DND-41 (cell line): ENCODE results near the gene ATP10A.

Experiments
- ATAC-seq: fragments of 200-7000 bp; cut with Tn5 transposase; 3 replicates; pipeline ENCODE4 v1.9.1; 2021; ENCODE audit warnings: low read depth; ENCODE audit not compliant: insufficient read depth
- DNase-seq: peaks from one replicate; pipeline ENCODE4 v3.0.0-alpha.2; 2020
- H2AFZ ChIP-seq: 2 replicates; pipeline ENCODE4 v1.6.0; 2012; ENCODE audit warnings: low read depth, low read length
- H3K27ac ChIP-seq: 2 replicates; pipeline ENCODE4 v1.5.1; 2012; ENCODE audit warnings: low read length, inconsistent platforms
- H3K27me3 ChIP-seq: fragments of 200-600 bp; sonication (generic); 2 replicates; pipeline ENCODE4 v1.6.0; 2012; ENCODE audit warnings: low read length, mild to moderate bottlenecking, inconsistent platforms; ENCODE audit not compliant: insufficient read depth, poor library complexity
- H3K36me3 ChIP-seq: 2 replicates; pipeline ENCODE4 v1.5.1; 2012; ENCODE audit warnings: low read length, inconsistent platforms; ENCODE audit not compliant: insufficient read depth
- H3K4me1 ChIP-seq: 2 replicates; pipeline ENCODE4 v1.5.1; 2012; ENCODE audit warnings: mild to moderate bottlenecking, low read length; ENCODE audit not compliant: insufficient read depth
- H3K4me2 ChIP-seq: 2 replicates; pipeline ENCODE4 v1.6.0; 2012; ENCODE audit warnings: mild to moderate bottlenecking, moderate library complexity, low read length, inconsistent platforms; ENCODE audit not compliant: insufficient read depth
- H3K4me3 ChIP-seq, 2 experiments: fragments of 200-600 bp in 1 of 2; shearing (Covaris generic) in 1 of 2; 2 replicates each; pipeline ENCODE4 v1.5.1; 2012 to 2016; ENCODE audit warnings: inconsistent platforms in 2 of 2, low read length in 2 of 2, mild to moderate bottlenecking in 2 of 2, low read depth in 1 of 2, moderate library complexity in 1 of 2
- H3K79me2 ChIP-seq: 2 replicates; pipeline ENCODE4 v1.6.0; 2012; ENCODE audit warnings: low read length, inconsistent platforms; ENCODE audit not compliant: insufficient read depth
- H3K9ac ChIP-seq: 2 replicates; pipeline ENCODE4 v1.6.0; 2012; ENCODE audit warnings: low read depth, mild to moderate bottlenecking, inconsistent platforms, low read length, moderate library complexity
- H3K9me3 ChIP-seq: 2 replicates; pipeline ENCODE4 v1.5.1; 2012; ENCODE audit warnings: low read length, moderate library complexity, mild to moderate bottlenecking, inconsistent platforms; ENCODE audit not compliant: insufficient read depth, severe bottlenecking
- H4K20me1 ChIP-seq: 2 replicates; pipeline ENCODE4 v1.6.0; 2012; ENCODE audit warnings: low read length; ENCODE audit not compliant: insufficient read depth
- EZH2 ChIP-seq: IDR thresholded peaks from 3 replicates; pipeline ENCODE4 v1.6.1; 2012; ENCODE audit warnings: borderline replicate concordance, low read depth, mild to moderate bottlenecking, moderate library complexity, low read length, inconsistent platforms; ENCODE audit not compliant: severe bottlenecking
- TF ChIP-seq, protein P1 (sequence below): IDR thresholded peaks from 2 replicates; pipeline ENCODE4 v1.5.1; 2012; ENCODE audit warnings: borderline replicate concordance, low read length, moderate library complexity, mild to moderate bottlenecking; ENCODE audit not compliant: poor library complexity, severe bottlenecking; ENCODE audit errors: extremely low read depth

Gene ATP10A

DNA sequence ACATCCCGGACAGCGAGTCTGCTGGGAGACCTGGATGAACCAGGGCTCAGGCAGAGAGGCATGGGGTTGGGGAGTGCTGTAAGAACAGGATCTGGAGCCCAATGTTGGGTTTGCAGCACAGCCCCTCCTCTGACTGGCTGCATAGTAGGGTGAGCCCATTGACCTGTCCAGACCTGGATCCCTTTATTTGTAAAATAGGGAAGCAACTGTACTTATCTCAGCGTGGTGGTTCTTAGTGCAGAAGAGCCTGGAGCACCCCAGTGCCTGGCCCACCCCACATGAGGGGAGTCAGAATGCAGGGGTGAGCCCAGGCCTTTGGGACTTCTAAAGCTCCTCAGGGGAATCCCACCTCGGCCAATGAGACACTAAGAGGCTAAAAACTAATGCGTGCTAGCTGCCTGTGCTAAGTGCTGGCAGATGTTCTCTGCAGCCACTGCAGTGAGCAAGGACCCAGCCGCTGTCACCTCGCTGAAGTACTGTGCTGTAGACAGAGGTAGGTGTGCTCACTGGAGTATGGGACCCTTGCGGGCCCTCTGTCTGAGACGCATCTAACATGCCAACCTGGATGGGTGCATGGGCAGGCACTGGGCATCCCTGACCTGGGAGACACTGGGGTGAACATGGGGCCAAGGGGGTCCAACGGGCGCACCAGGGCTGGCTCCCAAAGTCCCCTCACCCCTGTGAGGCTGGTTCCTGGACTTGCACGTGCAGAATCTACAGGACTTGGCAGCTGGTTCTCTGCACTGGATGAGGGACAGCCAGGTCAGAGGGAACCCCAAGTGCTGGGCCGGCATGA is 95.6 kb downstream of the ATP10A start:
- Histone ChIP-seq H3K9me3 (no peaks in the 10 kb centered on the region), H3K27me3 (no peaks in the 10 kb centered on the region), H3K4me2 (no peak overlapping the region), H2AFZ (no peak overlapping the region), H3K79me2 (no peaks in the 10 kb centered on the region), H3K9ac (no peak overlapping the region), H3K36me3 (no peaks in the 10 kb centered on the region), H4K20me1 (no peaks in the 10 kb centered on the region), H3K27ac (no peak overlapping the region), H3K4me3 (no peak overlapping the region), H3K4me1 (no peaks in the 10 kb centered on the region)
- no peak for ATAC-seq
- TF ChIP-seq, protein P1, sequence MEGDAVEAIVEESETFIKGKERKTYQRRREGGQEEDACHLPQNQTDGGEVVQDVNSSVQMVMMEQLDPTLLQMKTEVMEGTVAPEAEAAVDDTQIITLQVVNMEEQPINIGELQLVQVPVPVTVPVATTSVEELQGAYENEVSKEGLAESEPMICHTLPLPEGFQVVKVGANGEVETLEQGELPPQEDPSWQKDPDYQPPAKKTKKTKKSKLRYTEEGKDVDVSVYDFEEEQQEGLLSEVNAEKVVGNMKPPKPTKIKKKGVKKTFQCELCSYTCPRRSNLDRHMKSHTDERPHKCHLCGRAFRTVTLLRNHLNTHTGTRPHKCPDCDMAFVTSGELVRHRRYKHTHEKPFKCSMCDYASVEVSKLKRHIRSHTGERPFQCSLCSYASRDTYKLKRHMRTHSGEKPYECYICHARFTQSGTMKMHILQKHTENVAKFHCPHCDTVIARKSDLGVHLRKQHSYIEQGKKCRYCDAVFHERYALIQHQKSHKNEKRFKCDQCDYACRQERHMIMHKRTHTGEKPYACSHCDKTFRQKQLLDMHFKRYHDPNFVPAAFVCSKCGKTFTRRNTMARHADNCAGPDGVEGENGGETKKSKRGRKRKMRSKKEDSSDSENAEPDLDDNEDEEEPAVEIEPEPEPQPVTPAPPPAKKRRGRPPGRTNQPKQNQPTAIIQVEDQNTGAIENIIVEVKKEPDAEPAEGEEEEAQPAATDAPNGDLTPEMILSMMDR = no peak
- no peak for TF ChIP-seq EZH2
- no peak for DNase-seq

DNA sequence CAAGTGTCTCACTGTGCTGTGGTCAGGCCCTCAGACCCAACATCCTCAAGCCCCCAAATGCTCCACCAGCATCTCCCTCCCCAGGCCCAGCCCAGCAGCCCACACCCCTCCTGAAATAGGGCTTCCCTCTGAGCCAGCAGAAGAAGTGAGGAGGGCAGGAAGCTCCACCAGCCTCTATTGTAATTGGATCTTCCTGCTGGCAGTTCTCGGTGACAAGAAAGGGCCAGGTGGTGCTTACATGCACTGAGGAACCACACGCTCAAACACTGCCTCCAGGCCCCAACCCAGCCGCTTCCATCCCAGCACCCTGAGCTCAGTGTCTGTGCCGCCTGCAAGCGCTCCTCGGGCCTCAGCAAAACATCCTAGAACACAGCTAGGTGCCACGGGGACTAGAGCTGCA is 96.7 kb downstream of the ATP10A start:
- Histone ChIP-seq H3K4me1 (no peaks in the 10 kb centered on the region), H3K36me3 (no peaks in the 10 kb centered on the region), H3K4me3 (no peak overlapping the region), H3K27me3 (no peaks in the 10 kb centered on the region), H3K27ac (no peak overlapping the region), H4K20me1 (no peaks in the 10 kb centered on the region), H3K9ac (no peak overlapping the region), H3K4me2 (no peak overlapping the region), H2AFZ (no peak overlapping the region), H3K9me3 (no peaks in the 10 kb centered on the region), H3K79me2 (no peaks in the 10 kb centered on the region)
- TF ChIP-seq, protein P1 = no peak
- no peak for TF ChIP-seq EZH2
- ATAC-seq (no peak), DNase-seq (no peak)

DNA sequence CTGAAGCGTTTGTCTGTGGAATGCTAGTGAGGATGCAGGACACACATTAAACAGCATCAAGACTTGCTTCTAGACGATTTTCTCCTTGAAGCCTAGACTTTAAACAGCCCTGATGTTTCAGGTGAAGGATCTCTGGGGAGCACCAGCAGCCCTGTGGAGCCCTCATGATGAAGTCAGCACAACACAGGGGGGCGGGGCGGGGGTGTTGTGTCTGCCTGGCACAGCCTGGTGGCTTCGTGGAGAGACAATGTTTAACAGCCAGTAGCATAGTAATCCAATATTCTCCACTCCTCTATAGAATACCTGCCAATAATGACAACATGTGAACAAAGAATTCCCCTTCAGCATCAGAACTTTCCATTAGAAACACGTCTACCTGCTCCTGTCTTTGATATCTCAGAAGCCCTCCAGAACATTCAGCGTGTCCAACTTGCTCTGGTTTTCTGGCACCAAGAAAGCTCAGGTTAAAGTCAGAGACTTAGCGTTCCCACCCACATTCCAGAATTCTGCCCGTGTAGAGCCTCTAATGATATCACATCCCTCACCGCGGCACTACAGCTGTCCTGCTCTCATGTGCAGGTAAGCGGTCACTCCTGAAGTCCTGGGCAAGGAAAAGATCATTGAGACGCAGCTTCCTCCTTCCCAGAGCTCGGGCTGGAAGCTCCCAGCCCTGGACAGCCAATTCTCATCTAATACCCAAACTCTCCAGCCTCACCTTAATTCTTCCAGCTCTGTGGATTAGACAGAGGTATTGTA is 98.0 kb downstream of the ATP10A start:
- no peak overlapping the region for H3K27ac ChIP-seq
- TF ChIP-seq EZH2 = no peak
- TF ChIP-seq, protein P1 = no peak
- H3K4me3 ChIP-seq = no peak overlapping the region
- no peaks in the 10 kb centered on the region for H3K36me3 ChIP-seq
- H3K9me3 ChIP-seq = no peaks in the 10 kb centered on the region
- H3K27me3 ChIP-seq = no peaks in the 10 kb centered on the region
- H3K79me2 ChIP-seq = no peaks in the 10 kb centered on the region
- DNase-seq (no peak), ATAC-seq (no peak)
- H4K20me1 ChIP-seq = no peaks in the 10 kb centered on the region
- H3K4me1 ChIP-seq = no peaks in the 10 kb centered on the region
- H3K4me2 ChIP-seq = no peak overlapping the region
- H2AFZ ChIP-seq = no peak overlapping the region
- H3K9ac ChIP-seq = no peak overlapping the region
